OCI-LY1 (cell line): ENCODE results near the gene CFAP221.

Experiments used
- EZH2 ChIP-seq: fragments of 200-600 bp; sonication (generic), shearing (Covaris generic); IDR thresholded peaks from 2 replicates; pipeline ENCODE4 v1.8.0; 2017; ENCODE audit warnings: borderline replicate concordance, mixed run types, mild to moderate bottlenecking, antibody characterized with exemption, low read length, moderate library complexity, mixed read lengths
- TF ChIP-seq, protein P1 (sequence below): fragments of 200-600 bp; sonication (generic), shearing (Covaris generic); IDR thresholded peaks from 2 replicates; pipeline ENCODE4 v1.5.1; 2017; ENCODE audit warnings: mild to moderate bottlenecking, antibody characterized with exemption, low read length, moderate library complexity, mixed read lengths

DNA sequence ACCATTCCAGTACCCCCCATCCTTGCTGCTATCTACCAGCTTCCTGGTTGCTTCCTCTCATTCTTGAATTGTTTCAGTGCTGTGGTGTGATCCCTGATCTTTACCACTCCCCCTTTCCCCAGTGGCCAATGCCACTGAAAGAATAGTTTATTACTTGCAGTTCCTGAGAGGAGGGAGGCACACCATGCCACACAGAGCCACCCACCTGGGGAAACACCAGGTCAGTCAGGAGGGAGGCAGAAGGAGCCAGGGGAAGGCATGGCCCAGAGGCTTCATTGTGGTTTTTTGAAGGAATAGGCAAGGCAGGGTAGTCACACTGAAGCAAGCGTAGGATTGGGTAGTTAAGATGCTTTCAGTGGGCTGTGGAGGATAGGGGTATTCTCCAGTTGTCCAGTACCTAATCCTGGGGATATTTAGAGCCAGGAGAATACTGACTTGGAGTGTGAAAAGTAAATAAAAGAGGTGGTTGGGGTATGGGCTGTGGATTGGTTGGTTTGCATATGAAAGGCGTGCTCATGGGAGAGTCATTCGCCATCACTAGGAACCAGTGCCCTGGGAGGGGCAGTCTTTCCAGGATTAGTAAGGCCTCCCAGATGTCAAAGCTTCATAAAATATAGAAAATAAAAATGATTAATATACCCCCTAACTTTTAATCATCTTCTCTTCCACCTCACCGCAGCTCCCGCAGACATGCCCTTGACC is 128.1 kb downstream of the CFAP221 start:
- TF ChIP-seq, protein P1, sequence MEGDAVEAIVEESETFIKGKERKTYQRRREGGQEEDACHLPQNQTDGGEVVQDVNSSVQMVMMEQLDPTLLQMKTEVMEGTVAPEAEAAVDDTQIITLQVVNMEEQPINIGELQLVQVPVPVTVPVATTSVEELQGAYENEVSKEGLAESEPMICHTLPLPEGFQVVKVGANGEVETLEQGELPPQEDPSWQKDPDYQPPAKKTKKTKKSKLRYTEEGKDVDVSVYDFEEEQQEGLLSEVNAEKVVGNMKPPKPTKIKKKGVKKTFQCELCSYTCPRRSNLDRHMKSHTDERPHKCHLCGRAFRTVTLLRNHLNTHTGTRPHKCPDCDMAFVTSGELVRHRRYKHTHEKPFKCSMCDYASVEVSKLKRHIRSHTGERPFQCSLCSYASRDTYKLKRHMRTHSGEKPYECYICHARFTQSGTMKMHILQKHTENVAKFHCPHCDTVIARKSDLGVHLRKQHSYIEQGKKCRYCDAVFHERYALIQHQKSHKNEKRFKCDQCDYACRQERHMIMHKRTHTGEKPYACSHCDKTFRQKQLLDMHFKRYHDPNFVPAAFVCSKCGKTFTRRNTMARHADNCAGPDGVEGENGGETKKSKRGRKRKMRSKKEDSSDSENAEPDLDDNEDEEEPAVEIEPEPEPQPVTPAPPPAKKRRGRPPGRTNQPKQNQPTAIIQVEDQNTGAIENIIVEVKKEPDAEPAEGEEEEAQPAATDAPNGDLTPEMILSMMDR: no peak
- no peak for TF ChIP-seq EZH2
